Fibroblast of lung (primary cell): Measurements from ENCODE around the gene ADAMTSL1. TPM values are rescaled to one million over a fixed set of nuclear protein-coding genes. Genes with fewer than 3 reads are reported as not detected.

Experiments used
- DNase-seq, 2 donors: peaks; one replicate each; pipeline versions ENCODE4 v3.0.0 to v3.0.0-alpha.2; 2010; ENCODE audit warnings: low read depth in 2 of 2
- H2AFZ ChIP-seq: 2 replicates; pipeline ENCODE4 v1.5.1; 2012; ENCODE audit warnings: low read length, control low read depth, inconsistent platforms
- H3K27ac ChIP-seq: 2 replicates; pipeline ENCODE4 v1.5.1; 2011; ENCODE audit warnings: low read length, control low read depth; ENCODE audit not compliant: insufficient read depth
- H3K27me3 ChIP-seq: 2 replicates; pipeline ENCODE4 v1.5.1; 2011; ENCODE audit warnings: mild to moderate bottlenecking, low read length; ENCODE audit not compliant: control insufficient read depth, insufficient read depth
- H3K36me3 ChIP-seq: 2 replicates; pipeline ENCODE4 v1.5.1; 2011; ENCODE audit warnings: low read length; ENCODE audit not compliant: control insufficient read depth, insufficient read depth
- H3K4me1 ChIP-seq: 2 replicates; pipeline ENCODE4 v1.5.1; 2011; ENCODE audit warnings: low read length; ENCODE audit not compliant: control insufficient read depth, insufficient read depth; ENCODE audit errors: extremely low read depth
- H3K4me2 ChIP-seq: 2 replicates; pipeline ENCODE4 v1.5.1; 2011; ENCODE audit warnings: low read length, control low read depth; ENCODE audit not compliant: insufficient read depth; ENCODE audit errors: extremely low read depth
- H3K4me3 ChIP-seq, 4 experiments: fragments of 200-600 bp in 1 of 4; sonication (generic) in 1 of 4; replicated peaks in 1 of 4; 2 replicates each; pipeline ENCODE4 v1.5.1; 2011 to 2016; ENCODE audit warnings: low read length in 4 of 4, low read depth in 3 of 4, mild to moderate bottlenecking in 3 of 4, control low read depth in 2 of 4, inconsistent platforms in 1 of 4, mixed read lengths in 1 of 4; ENCODE audit not compliant: insufficient read depth in 1 of 4; ENCODE audit errors: control extremely low read depth in 1 of 4
- H3K79me2 ChIP-seq: 2 replicates; pipeline ENCODE4 v1.5.1; 2012; ENCODE audit warnings: mild to moderate bottlenecking, low read length, inconsistent platforms; ENCODE audit not compliant: control insufficient read depth, insufficient read depth
- H3K9ac ChIP-seq: 2 replicates; pipeline ENCODE4 v1.5.1; 2011; ENCODE audit warnings: mild to moderate bottlenecking, low read length, control low read depth; ENCODE audit not compliant: insufficient read depth
- H3K9me3 ChIP-seq: 2 replicates; pipeline ENCODE4 v1.5.1; 2012; ENCODE audit warnings: low read depth, low read length; ENCODE audit not compliant: control insufficient read depth, insufficient read depth
- H4K20me1 ChIP-seq: 2 replicates; pipeline ENCODE4 v1.5.1; 2011; ENCODE audit warnings: low read length; ENCODE audit not compliant: control insufficient read depth, insufficient read depth; ENCODE audit errors: extremely low read depth
- EZH2 ChIP-seq: IDR thresholded peaks from 2 replicates; pipeline ENCODE4 v1.5.1; 2012; ENCODE audit warnings: low read length, control low read depth, mild to moderate bottlenecking; ENCODE audit errors: missing control alignments
- polyA plus RNA-seq, 2 donors: library from polyadenylated mRNA; depleted of rRNA in 1 of 2; stranded (reverse) in 1 of 2; unstranded in 1 of 2; fragments of >200 nt; gene quantifications; 2 replicates each; pipeline ENCODE4 v1.2.1, GENCODE V29; 2011 to 2012; ENCODE audit warnings: missing spikeins in 1 of 2
- total RNA-seq: library from RNA; depleted of rRNA; stranded (reverse); fragments of >200 nt; gene quantifications from 2 replicates; pipeline ENCODE4 v1.2.1, GENCODE V29; 2014
- TF ChIP-seq, protein P1 (sequence below), 2 donors: IDR thresholded peaks in 1 of 2; conservative IDR thresholded peaks in 1 of 2; 1 replicate in 1 of 2; 2 replicates in 1 of 2; pipeline ENCODE4 v1.5.1; 2011 to 2012; ENCODE audit warnings: low read length in 2 of 2, control low read depth in 1 of 2, inconsistent platforms in 1 of 2, low read depth in 1 of 2, mild to moderate bottlenecking in 1 of 2

The ADAMTSL1 gene
- total and polyA plus RNA-seq, 2 donors (not counting 1 experiment from before 2014, with no cell fraction given): 19.3 to 27.9 TPM

GRCh38 chr9:18480662-18481093, 6.7 kb downstream of the ADAMTSL1 start:
- Histone ChIP-seq H3K9me3 (no peaks in the 10 kb centered on the region), H3K79me2 (peaks cover 65% of the 10 kb centered on the region), H2AFZ (no peak overlapping the region), H4K20me1 (no peaks in the 10 kb centered on the region), H3K27ac (peak overlapping the region; percentile 33), H3K27me3 (no peaks in the 10 kb centered on the region), H3K9ac (no peak overlapping the region), H3K4me2 (no peak overlapping the region), H3K4me3 (no peak overlapping the region), H3K36me3 (peaks cover 3% of the 10 kb centered on the region), H3K4me1 (peaks cover 2% of the 10 kb centered on the region)
- DNase-seq: peak in 1 of 2 donors; percentile 93
- TF ChIP-seq, protein P1, sequence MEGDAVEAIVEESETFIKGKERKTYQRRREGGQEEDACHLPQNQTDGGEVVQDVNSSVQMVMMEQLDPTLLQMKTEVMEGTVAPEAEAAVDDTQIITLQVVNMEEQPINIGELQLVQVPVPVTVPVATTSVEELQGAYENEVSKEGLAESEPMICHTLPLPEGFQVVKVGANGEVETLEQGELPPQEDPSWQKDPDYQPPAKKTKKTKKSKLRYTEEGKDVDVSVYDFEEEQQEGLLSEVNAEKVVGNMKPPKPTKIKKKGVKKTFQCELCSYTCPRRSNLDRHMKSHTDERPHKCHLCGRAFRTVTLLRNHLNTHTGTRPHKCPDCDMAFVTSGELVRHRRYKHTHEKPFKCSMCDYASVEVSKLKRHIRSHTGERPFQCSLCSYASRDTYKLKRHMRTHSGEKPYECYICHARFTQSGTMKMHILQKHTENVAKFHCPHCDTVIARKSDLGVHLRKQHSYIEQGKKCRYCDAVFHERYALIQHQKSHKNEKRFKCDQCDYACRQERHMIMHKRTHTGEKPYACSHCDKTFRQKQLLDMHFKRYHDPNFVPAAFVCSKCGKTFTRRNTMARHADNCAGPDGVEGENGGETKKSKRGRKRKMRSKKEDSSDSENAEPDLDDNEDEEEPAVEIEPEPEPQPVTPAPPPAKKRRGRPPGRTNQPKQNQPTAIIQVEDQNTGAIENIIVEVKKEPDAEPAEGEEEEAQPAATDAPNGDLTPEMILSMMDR (conservative IDR thresholded peaks at IDR 0.05 in 1 of 2, IDR thresholded peaks at IDR 0.05 in 1 of 2; ENCODE audit: low read depth in 1 of 2, low read length in 2 of 2): no peak
- TF ChIP-seq EZH2: no peak

DNA sequence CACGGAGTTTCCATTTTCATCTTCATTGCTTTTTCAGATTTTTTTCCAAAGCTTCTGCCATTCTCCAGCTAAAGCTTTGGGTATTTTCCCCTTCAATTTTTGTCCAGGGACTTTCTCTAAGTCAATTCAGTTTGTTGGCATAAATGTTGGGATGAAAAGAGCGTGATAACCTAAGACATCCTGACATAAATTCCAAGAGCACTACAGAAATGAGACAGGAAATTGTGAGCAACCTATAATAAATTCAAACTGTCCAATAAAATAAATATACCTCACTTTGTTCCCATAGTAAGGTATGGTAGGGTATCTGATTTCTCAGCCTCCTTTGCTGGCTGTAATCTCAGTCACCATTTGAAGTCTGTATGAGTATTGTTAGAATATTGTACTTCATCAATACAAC, 8.4 kb downstream of the ADAMTSL1 start:
- H3K79me2 ChIP-seq: peaks cover 58% of the 10 kb centered on the region
- H3K36me3 ChIP-seq: peaks cover 3% of the 10 kb centered on the region
- H4K20me1 ChIP-seq: no peaks in the 10 kb centered on the region
- H3K27me3 ChIP-seq: no peaks in the 10 kb centered on the region
- H3K9me3 ChIP-seq: no peaks in the 10 kb centered on the region
- no peak overlapping the region for H2AFZ ChIP-seq
- no peak overlapping the region for H3K27ac ChIP-seq
- TF ChIP-seq, protein P1 (conservative IDR thresholded peaks at IDR 0.05 in 1 of 2, IDR thresholded peaks at IDR 0.05 in 1 of 2; ENCODE audit: low read depth in 1 of 2, low read length in 2 of 2): no peak
- TF ChIP-seq EZH2: no peak
- H3K9ac ChIP-seq: no peak overlapping the region
- no peak overlapping the region for H3K4me2 ChIP-seq
- DNase-seq: peak in 1 of 2 donors; percentile 35
- no peak overlapping the region for H3K4me3 ChIP-seq
- H3K4me1 ChIP-seq: peaks cover 2% of the 10 kb centered on the region

DNA sequence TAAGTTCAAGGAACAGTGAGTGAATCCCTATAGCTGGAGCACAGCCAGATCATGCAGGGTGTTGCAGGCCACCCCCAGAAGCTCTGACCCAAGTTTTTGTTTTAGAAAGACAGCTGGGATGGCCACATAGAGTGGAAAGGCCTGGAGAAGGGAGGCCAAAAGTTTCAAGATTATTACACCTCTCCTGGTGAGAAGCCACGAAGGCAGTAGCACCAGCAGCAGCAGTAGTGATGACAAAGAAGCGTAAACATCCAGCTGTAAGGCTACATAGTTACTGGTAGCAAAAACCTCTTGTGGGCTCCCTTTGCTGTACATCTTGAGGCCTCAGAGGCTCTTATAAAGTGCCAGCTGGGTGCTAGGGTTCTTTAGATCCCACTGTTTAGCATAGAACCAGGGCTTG, 11.8 kb downstream of the ADAMTSL1 start:
- Histone ChIP-seq H3K9me3 (no peaks in the 10 kb centered on the region), H3K27me3 (no peaks in the 10 kb centered on the region), H3K27ac (no peak overlapping the region), H2AFZ (no peak overlapping the region), H3K4me2 (no peak overlapping the region), H3K9ac (no peak overlapping the region), H3K4me1 (peaks cover 11% of the 10 kb centered on the region), H3K4me3 (no peak overlapping the region), H3K79me2 (peaks cover 45% of the 10 kb centered on the region), H3K36me3 (peaks cover 1% of the 10 kb centered on the region), H4K20me1 (no peaks in the 10 kb centered on the region)
- no peak for TF ChIP-seq EZH2
- TF ChIP-seq, protein P1 (conservative IDR thresholded peaks at IDR 0.05 in 1 of 2, IDR thresholded peaks at IDR 0.05 in 1 of 2; ENCODE audit: low read depth in 1 of 2, low read length in 2 of 2): no peak
- peak; percentile 65 to 72 for DNase-seq
